Measurements from ENCODE around the gene TUBB3.

TUBB3 gene

GRCh38 chr16:89938175-89938885 is 15.2 kb downstream of the TUBB3 start:
- no peak for DNase-seq (ENCODE audit: low spot score)

- DNase-seq (ENCODE audit: low spot score), result no peak
Observed at GRCh38 chr16:89944773-89945172, 21.6 kb downstream of the TUBB3 start.

- DNase-seq (ENCODE audit: low spot score), result no peak
Observed at GRCh38 chr16:89945654-89946053, 22.5 kb downstream of the TUBB3 start.

GRCh38 chr16:89946515-89946914 is 23.4 kb downstream of the TUBB3 start:
- DNase-seq (ENCODE audit: low spot score), result no peak

- no peak for DNase-seq (ENCODE audit: low spot score)
Observed at GRCh38 chr16:89949121-89949742, 26.1 kb downstream of the TUBB3 start.

GRCh38 chr16:89949756-89950155 is 26.6 kb downstream of the TUBB3 start:
- DNase-seq (ENCODE audit: low spot score), result no peak

GRCh38 chr16:89951509-89951908 is 28.4 kb downstream of the TUBB3 start:
- DNase-seq (ENCODE audit: low spot score), result no peak

GRCh38 chr16:89952049-89952448 is 28.9 kb downstream of the TUBB3 start:
- DNase-seq (ENCODE audit: low spot score), result no peak

GRCh38 chr16:89952551-89952950 is 29.4 kb downstream of the TUBB3 start:
- DNase-seq (ENCODE audit: low spot score), result no peak

- DNase-seq (ENCODE audit: low spot score), result no peak
Observed at GRCh38 chr16:89953671-89954406, 30.7 kb downstream of the TUBB3 start.

GRCh38 chr16:89954462-89954861 is 31.3 kb downstream of the TUBB3 start:
- no peak for DNase-seq (ENCODE audit: low spot score)

GRCh38 chr16:89955001-89955685 is 32.0 kb downstream of the TUBB3 start:
- DNase-seq (ENCODE audit: low spot score), result no peak

- no peak for DNase-seq (ENCODE audit: low spot score)
Observed at GRCh38 chr16:89956505-89957215, 33.5 kb downstream of the TUBB3 start.

- no peak for DNase-seq (ENCODE audit: low spot score)
Observed at GRCh38 chr16:89957216-89957785, 34.2 kb downstream of the TUBB3 start.

GRCh38 chr16:89958068-89958467 is 34.9 kb downstream of the TUBB3 start:
- peak; percentile 29 for DNase-seq (ENCODE audit: low spot score)

- DNase-seq (ENCODE audit: low spot score), result no peak
Observed at GRCh38 chr16:89958596-89958995, 35.5 kb downstream of the TUBB3 start.

- DNase-seq (ENCODE audit: low spot score), result no peak
Observed at GRCh38 chr16:89960966-89961365, 37.8 kb downstream of the TUBB3 start.

GRCh38 chr16:89961920-89962319 is 38.8 kb downstream of the TUBB3 start:
- no peak for DNase-seq (ENCODE audit: low spot score)

- no peak for DNase-seq (ENCODE audit: low spot score)
Observed at GRCh38 chr16:89962754-89963498, 39.8 kb downstream of the TUBB3 start.

GRCh38 chr16:89964201-89964600 is 41.1 kb downstream of the TUBB3 start:
- DNase-seq (ENCODE audit: low spot score), result no peak
